ENCODE results near the gene CACNA1C. TPM values are rescaled to one million over a fixed set of nuclear protein-coding genes. Genes with fewer than 3 reads are reported as not detected.

The CACNA1C gene
- total RNA-seq (2021), result 0.81 and 1.1 TPM in 2 replicates
- long read RNA-seq, partial matches to known transcripts, result 0 of 4 reads
- long read RNA-seq, other reads (novel, unspliced or antisense), result 4 of 4 reads

DNA sequence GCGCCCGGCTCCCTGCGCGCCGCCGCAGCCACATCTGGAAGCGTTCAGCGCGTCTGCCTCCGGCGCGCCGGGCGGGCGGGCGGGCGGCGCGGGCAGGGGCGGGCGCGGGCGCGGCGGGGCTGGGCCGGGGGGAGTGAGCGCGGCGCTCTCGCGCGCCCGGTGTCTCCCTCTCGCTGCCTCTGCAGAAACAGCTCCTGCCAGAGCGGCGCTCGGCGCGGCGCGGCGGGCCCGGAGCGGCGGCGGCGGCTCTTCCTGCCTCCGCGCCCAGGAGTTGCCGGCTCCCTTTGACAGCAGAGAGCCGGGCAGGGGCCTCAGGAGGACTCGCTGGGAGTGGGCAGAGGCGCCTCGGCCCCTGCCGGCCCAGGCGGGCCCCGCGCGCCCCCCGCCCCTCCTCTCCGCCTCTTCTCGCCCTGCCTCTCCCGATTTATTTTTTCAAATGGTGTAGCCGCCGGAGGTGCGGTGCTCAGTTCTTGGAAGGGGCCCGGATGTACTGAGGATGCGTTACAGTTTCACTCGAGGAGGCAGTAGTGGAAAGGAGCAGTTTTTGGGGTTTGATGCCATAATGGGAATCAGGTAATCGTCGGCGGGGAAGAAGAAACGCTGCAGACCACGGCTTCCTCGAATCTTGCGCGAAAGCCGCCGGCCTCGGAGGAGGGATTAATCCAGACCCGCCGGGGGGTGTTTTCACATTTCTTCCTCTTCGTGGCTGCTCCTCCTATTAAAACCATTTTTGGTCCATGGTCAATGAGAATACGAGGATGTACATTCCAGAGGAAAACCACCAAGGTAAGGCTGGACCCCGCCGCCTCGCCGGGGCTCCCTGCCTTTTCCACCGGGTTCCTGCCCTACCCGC is at the start of gene CACNA1C:
TSS of gene CACNA1C (plus strand) at position 162 of the 853 bp plus-strand sequence. CDS start at position 738, 576 bp downstream.
- Mint-ChIP-seq H3K4me1 (peaks cover 39 to 54% of the 10 kb centered on the region in 2 experiments), H3K9me3 (no peaks in the 10 kb centered on the region; a peak in 1 of 5 replicates), H3K4me3 (peak within 1 kb of the TSS; percentile 71 to 91), H3K27me3 (ENCODE audit: low read depth) (peaks cover 64% of the 10 kb centered on the region), H3K36me3 (ENCODE audit: insufficient read depth in 1 of 3, low read depth in 3 of 3) (no peaks in the 10 kb centered on the region), H3K27ac (no peak within 1 kb of the TSS)
- Histone ChIP-seq H4K8ac (replicated peaks; ENCODE audit: insufficient read length, low read depth, low read length) (no peak within 1 kb of the TSS), H3K4ac (ENCODE audit: low read depth, low read length) (no peak within 1 kb of the TSS), H3K79me2 (ENCODE audit: insufficient read depth, low read length) (no peaks in the 10 kb centered on the region), H2BK15ac (ENCODE audit: low read depth, low read length) (no peak within 1 kb of the TSS), H3T11ph (ENCODE audit: low read length) (no peak within 1 kb of the TSS), H4K5ac (ENCODE audit: insufficient read length, low read depth, low read length) (no peak within 1 kb of the TSS), H3K27ac (ENCODE audit: insufficient read length, low read depth, low read length) (no peak within 1 kb of the TSS), H2AFZ (ENCODE audit: low read length) (no peak within 1 kb of the TSS), H3K4me2 (ENCODE audit: insufficient read depth, insufficient read length, low read length) (peak within 1 kb of the TSS; percentile 76), H4K91ac (ENCODE audit: insufficient read length, low read depth, low read length) (no peak within 1 kb of the TSS), H3K79me1 (ENCODE audit: insufficient read depth, low read depth, low read length, poor library complexity, severe bottlenecking) (no peaks in the 10 kb centered on the region), H2BK12ac (ENCODE audit: insufficient read length, low read depth, low read length) (no peak within 1 kb of the TSS), H3K27me3 (ENCODE audit: insufficient read depth, low read length) (peaks cover 29% of the 10 kb centered on the region), H3K23me2 (ENCODE audit: insufficient read length, low read depth, low read length, poor library complexity, severe bottlenecking) (peaks cover 11% of the 10 kb centered on the region), H2AK5ac (ENCODE audit: insufficient read length, low read length) (no peak within 1 kb of the TSS), H2BK5ac (ENCODE audit: insufficient read length, low read length) (no peak within 1 kb of the TSS), H2BK20ac (ENCODE audit: low read depth, low read length, poor library complexity, severe bottlenecking) (no peak within 1 kb of the TSS), H3K14ac (ENCODE audit: insufficient read depth, low read length) (no peak within 1 kb of the TSS), H3K56ac (ENCODE audit: insufficient read length, low read depth, low read length) (no peak within 1 kb of the TSS), H3K9ac (ENCODE audit: extremely low read depth, insufficient read length, low read length) (no peak within 1 kb of the TSS), H3K23ac (ENCODE audit: insufficient read length, low read depth, low read length) (no peak within 1 kb of the TSS), H3K18ac (ENCODE audit: insufficient read length, low read depth, low read length) (no peak within 1 kb of the TSS), H4K20me1 (ENCODE audit: control insufficient read depth, insufficient read depth, insufficient read length) (no peaks in the 10 kb centered on the region), H3K9me3 (ENCODE audit: control insufficient read depth, low read depth, low read length) (no peaks in the 10 kb centered on the region), H3K4me1 (ENCODE audit: insufficient read depth, low read length) (no peaks in the 10 kb centered on the region), H2BK120ac (ENCODE audit: low read depth, low read length, poor library complexity, severe bottlenecking) (no peak within 1 kb of the TSS)
- DNase-seq, result peak; percentile 79
- TF ChIP-seq, protein P1, sequence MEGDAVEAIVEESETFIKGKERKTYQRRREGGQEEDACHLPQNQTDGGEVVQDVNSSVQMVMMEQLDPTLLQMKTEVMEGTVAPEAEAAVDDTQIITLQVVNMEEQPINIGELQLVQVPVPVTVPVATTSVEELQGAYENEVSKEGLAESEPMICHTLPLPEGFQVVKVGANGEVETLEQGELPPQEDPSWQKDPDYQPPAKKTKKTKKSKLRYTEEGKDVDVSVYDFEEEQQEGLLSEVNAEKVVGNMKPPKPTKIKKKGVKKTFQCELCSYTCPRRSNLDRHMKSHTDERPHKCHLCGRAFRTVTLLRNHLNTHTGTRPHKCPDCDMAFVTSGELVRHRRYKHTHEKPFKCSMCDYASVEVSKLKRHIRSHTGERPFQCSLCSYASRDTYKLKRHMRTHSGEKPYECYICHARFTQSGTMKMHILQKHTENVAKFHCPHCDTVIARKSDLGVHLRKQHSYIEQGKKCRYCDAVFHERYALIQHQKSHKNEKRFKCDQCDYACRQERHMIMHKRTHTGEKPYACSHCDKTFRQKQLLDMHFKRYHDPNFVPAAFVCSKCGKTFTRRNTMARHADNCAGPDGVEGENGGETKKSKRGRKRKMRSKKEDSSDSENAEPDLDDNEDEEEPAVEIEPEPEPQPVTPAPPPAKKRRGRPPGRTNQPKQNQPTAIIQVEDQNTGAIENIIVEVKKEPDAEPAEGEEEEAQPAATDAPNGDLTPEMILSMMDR (conservative IDR thresholded peaks at IDR 0.05), result peak; percentile 39; the same call in 1 of the 3 replicates
- WGBS (ENCODE audit: extremely low coverage, insufficient read length, low lambda C conversion rate), result no CpG with 5 or more reads among the region's 90 CpGs

Data from H9 (cell line).